Astrocyte of the cerebellum (primary cell): ENCODE data around the gene CD1C.
"Not testable (repeated sequence)": the region's sequence is repeated elsewhere in the genome, so short reads cannot be mapped to it uniquely, and the experiment has no call there.

Experiments used
- DNase-seq: peaks from one replicate; pipeline ENCODE4 v3.0.0-alpha.2; 2011; ENCODE audit warnings: low read depth
- H3K4me3 ChIP-seq: 2 replicates; pipeline ENCODE4 v1.5.1; 2011; ENCODE audit warnings: mild to moderate bottlenecking, low read depth, low read length, moderate library complexity
- CTCF ChIP-seq: IDR thresholded peaks from 2 replicates; pipeline ENCODE4 v1.5.1; 2012; ENCODE audit warnings: low read length, low read depth, moderate library complexity, mild to moderate bottlenecking; ENCODE audit errors: missing control alignments
- in situ Hi-C: cut with HindIII; loops from 2 replicates; pipeline ENCODE4 v1.10.0; 2017; ENCODE audit warnings: low sequenced_read_pairs

Gene CD1C

DNA sequence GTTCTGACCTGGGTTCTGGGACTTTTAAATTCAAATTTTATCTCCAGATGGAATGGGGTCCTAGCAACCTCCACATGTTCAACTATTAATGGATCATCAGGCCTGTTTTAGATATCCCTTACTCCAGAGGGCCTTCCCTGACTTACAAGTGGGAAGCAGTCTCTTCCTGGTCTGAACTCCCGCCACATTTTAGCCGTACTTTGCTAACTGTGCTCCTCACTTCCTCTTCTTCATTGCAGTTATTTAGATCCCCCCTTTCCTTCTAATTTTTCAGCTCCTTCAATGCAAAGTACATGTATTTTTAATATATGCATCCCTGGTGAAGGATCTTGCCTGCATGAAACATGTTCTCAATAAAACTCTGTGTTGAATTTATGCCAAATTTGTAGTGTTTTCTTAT is 31.8 kb upstream of the CD1C start:
- H3K4me3 ChIP-seq: no peak overlapping the region
- in situ Hi-C loops: no loop called here
- no peak for TF ChIP-seq CTCF
- DNase-seq: no peak

DNA sequence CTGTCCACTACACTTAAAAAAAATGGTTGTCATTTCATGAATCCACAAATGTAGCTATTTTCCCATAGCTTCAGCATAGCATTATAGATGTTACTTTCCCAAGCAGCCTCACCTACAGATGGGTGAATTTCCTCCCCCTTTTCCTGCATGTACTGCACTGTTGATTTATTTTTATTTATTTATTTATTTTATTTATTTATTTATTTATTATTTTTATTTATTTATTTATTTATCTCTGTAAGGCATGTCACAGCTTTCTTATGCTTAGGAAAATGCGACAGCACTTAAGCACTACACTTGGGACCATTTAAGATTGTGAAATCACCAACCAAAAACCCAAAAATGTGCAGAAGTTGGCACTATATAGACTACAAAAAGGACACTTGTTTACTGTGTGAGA is 30.6 kb upstream of the CD1C start:
- TF ChIP-seq CTCF: no peak
- in situ Hi-C loops: no loop called here
- no peak for DNase-seq
- no peak overlapping the region for H3K4me3 ChIP-seq

GRCh38 chr1:158272681-158273080 is 17.0 kb upstream of the CD1C start:
- no peak overlapping the region for H3K4me3 ChIP-seq
- TF ChIP-seq CTCF: no peak
- no peak for DNase-seq
- in situ Hi-C loops: no loop called here

DNA sequence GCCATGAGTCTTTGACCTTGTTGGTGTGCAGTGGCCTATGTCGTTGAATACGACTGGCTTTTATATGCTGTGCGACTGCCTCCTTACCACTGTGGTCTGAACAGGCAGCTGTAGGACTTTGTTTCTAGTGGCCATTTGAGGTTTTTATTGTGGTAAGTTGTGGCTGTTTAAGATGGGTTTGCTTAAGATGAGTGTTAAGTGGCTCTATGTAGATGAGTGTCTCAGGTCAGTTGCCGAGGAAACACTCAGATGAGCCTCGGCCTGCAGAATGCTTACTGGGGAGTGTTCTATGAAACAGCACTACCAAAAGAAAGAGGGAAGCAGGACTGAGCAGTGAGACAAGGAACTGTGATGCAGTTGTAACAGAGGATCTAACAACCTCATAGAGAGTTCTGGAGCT is 14.9 kb upstream of the CD1C start:
- TF ChIP-seq CTCF: no peak
- DNase-seq: no peak
- H3K4me3 ChIP-seq: no peak overlapping the region
- in situ Hi-C loops: no loop called here

DNA sequence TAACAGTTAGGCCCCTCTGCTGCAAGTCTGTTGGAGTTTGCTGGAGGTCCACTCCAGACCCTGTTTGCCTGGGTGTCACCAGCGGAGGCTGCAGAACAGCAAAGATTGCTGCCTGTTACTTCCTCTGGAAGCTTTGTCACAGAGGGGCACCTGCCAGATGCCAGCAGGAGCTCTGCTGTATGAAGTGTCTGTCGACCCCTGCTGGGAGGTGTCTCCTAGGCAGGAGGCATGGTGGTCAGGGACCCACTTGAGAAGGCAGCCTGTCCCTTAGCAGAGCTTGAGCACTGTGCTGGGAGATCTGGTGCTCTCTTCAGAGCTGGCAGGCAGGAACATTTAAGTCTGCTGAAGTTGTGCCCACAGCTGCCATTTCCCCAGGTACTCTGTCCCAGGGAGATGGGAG is 7.3 kb upstream of the CD1C start:
- in situ Hi-C loops: not testable (repeated sequence)

DNA sequence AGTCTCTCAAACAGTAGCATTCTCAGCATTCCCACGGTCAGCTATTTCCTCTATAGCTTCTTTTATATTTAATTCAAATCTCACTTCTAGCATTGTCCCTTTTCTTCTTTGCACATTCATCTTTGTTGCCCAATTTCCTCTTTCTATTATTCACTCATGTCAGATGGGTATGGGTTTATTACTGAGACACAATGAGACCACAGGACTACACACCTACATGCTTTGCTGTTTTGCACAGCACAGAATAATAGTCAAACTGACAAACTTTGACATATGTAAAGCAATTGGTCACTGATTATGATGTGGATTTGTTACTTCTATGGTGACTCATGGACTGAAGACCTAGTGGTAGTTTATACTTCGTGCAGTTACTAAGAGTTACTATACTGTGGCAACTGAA is 5.8 kb upstream of the CD1C start:
- no peak for DNase-seq
- TF ChIP-seq CTCF: no peak
- no peak overlapping the region for H3K4me3 ChIP-seq
- in situ Hi-C loops: no loop called here

More for the DNA sequence above, 7.3 kb upstream of the CD1C start:
- not testable (repeated sequence) for H3K4me3 ChIP-seq, DNase-seq

GRCh38 chr1:158285756-158286241 is 3.9 kb upstream of the CD1C start:
- H3K4me3 ChIP-seq: no peak overlapping the region
- no peak for DNase-seq
- TF ChIP-seq CTCF: no peak
- in situ Hi-C loops: no loop called here
